CD14-positive monocyte (primary cell): Measurements from ENCODE around the gene TMEM60. TPM values are rescaled to one million over a fixed set of nuclear protein-coding genes. Genes with fewer than 3 reads are reported as not detected.

Experiments
- DNase-seq, 3 donors: peaks; one replicate each; pipeline ENCODE4 v3.0.0-alpha.2; 2011 to 2022
- H2AFZ ChIP-seq: 2 replicates; pipeline ENCODE4 v1.6.0; 2012; ENCODE audit warnings: mild to moderate bottlenecking, low read depth, low read length, inconsistent platforms; ENCODE audit not compliant: insufficient read depth, poor library complexity, severe bottlenecking
- H3K27ac ChIP-seq, 2 donors: 1 replicate in 1 of 2; 2 replicates in 1 of 2; pipeline ENCODE4 v1.5.1; 2012 to 2013; ENCODE audit warnings: low read length in 2 of 2, control low read depth in 1 of 2, inconsistent platforms in 1 of 2, low read depth in 1 of 2, mild to moderate bottlenecking in 1 of 2
- H3K27me3 ChIP-seq, 2 donors: one replicate each; pipeline versions ENCODE4 v1.6.0 to v1.6.1; 2011 to 2013; ENCODE audit warnings: low read length in 2 of 2; ENCODE audit not compliant: control insufficient read depth in 2 of 2, insufficient read depth in 2 of 2
- H3K36me3 ChIP-seq, 2 donors: replicated peaks in 1 of 2; 1 replicate in 1 of 2; 2 replicates in 1 of 2; pipeline versions ENCODE4 v1.5.1 to v1.6.1; 2012 to 2013; ENCODE audit warnings: low read length in 2 of 2, control low read depth in 1 of 2, inconsistent platforms in 1 of 2, mild to moderate bottlenecking in 1 of 2; ENCODE audit not compliant: insufficient read depth in 2 of 2, control insufficient read depth in 1 of 2
- H3K4me1 ChIP-seq, 2 donors: 1 replicate in 1 of 2; 2 replicates in 1 of 2; pipeline versions ENCODE4 v1.5.1 to v1.6.1; 2012 to 2013; ENCODE audit warnings: low read length in 2 of 2, control low read depth in 1 of 2, inconsistent platforms in 1 of 2, mild to moderate bottlenecking in 1 of 2, moderate library complexity in 1 of 2; ENCODE audit not compliant: insufficient read depth in 2 of 2, control insufficient read depth in 1 of 2
- H3K4me2 ChIP-seq: replicated peaks from 2 replicates; pipeline ENCODE3; 2012; ENCODE audit warnings: low read length, moderate library complexity, mild to moderate bottlenecking; ENCODE audit not compliant: poor library complexity, severe bottlenecking; ENCODE audit errors: extremely low read depth
- H3K4me3 ChIP-seq, 3 experiments: fragments of 200-600 bp in 1 of 3; sonication (generic) in 1 of 3; replicated peaks in 1 of 3; 1 replicate in 2 of 3; 2 replicates in 1 of 3; pipeline ENCODE4 v1.5.1; 2011 to 2013; ENCODE audit warnings: low read length in 3 of 3, mild to moderate bottlenecking in 3 of 3, control low read depth in 2 of 3, low read depth in 2 of 3, inconsistent platforms in 1 of 3, moderate library complexity in 1 of 3
- H3K79me2 ChIP-seq: 2 replicates; pipeline ENCODE4 v1.6.0; 2012; ENCODE audit warnings: mild to moderate bottlenecking, control low read depth, inconsistent platforms, low read length, moderate library complexity; ENCODE audit not compliant: insufficient read depth
- H3K9ac ChIP-seq: 2 replicates; pipeline ENCODE4 v1.6.0; 2017; ENCODE audit warnings: low read length, mild to moderate bottlenecking; ENCODE audit not compliant: insufficient read depth, poor library complexity, severe bottlenecking
- H3K9me3 ChIP-seq, 2 donors: replicated peaks in 1 of 2; 1 replicate in 1 of 2; 2 replicates in 1 of 2; pipeline versions ENCODE4 v1.5.1 to v1.6.1; 2012 to 2013; ENCODE audit warnings: low read length in 2 of 2, control low read depth in 1 of 2; ENCODE audit not compliant: control insufficient read depth in 1 of 2, insufficient read depth in 1 of 2
- H4K20me1 ChIP-seq: 2 replicates; pipeline ENCODE4 v1.6.0; 2012; ENCODE audit warnings: mild to moderate bottlenecking, low read length, control low read depth, moderate library complexity; ENCODE audit not compliant: insufficient read depth
- H3K27ac Mint-ChIP-seq, 7 donors: one replicate each; pipeline ENCODE4 v1.8.0; 2020; ENCODE audit warnings: mild to moderate bottlenecking in 7 of 7, mixed read lengths in 7 of 7, moderate library complexity in 6 of 7, inconsistent platforms in 2 of 7
- H3K27me3 Mint-ChIP-seq, 3 donors: one replicate each; pipeline ENCODE4 v1.8.0; 2021 to 2022; ENCODE audit warnings: low read depth in 3 of 3, mild to moderate bottlenecking in 3 of 3, mixed read lengths in 3 of 3, moderate library complexity in 3 of 3, inconsistent platforms in 1 of 3
- H3K36me3 Mint-ChIP-seq, 2 donors: one replicate each; pipeline ENCODE4 v1.8.0; 2020; ENCODE audit warnings: mixed read lengths in 2 of 2, inconsistent platforms in 1 of 2, mild to moderate bottlenecking in 1 of 2
- H3K4me1 Mint-ChIP-seq: one replicate; pipeline ENCODE4 v1.8.0; 2020; ENCODE audit warnings: mild to moderate bottlenecking, mixed read lengths
- H3K4me3 Mint-ChIP-seq, 2 donors: one replicate each; pipeline ENCODE4 v1.8.0; 2020; ENCODE audit warnings: mild to moderate bottlenecking in 2 of 2, mixed read lengths in 2 of 2, moderate library complexity in 1 of 2
- H3K9me3 Mint-ChIP-seq, 7 donors: one replicate each; pipeline ENCODE4 v1.8.0; 2020 to 2022; ENCODE audit warnings: mixed read lengths in 7 of 7, mild to moderate bottlenecking in 6 of 7, moderate library complexity in 6 of 7, inconsistent platforms in 2 of 7
- WGBS: methylation state at CpG from one replicate; pipeline ENCODE4 v1.1.5; 2013; ENCODE audit warnings: missing lambda C conversion rate; ENCODE audit not compliant: insufficient coverage; 5-methylcytosine and 5-hydroxymethylcytosine counted together
- intact Hi-C, 2 donors: fragments of 100-400 bp; cut with micrococcal nuclease; formaldehyde crosslinking; loops; one replicate each; pipeline versions ENCODE4 v1.15.0 to v1.15.1; 2023
- polyA plus RNA-seq, 3 donors: library from polyadenylated mRNA; depleted of rRNA in 1 of 3; unstranded in 2 of 3; stranded (reverse) in 1 of 3; fragments of 300-500 nt in 2 of 3; fragments of >200 nt in 1 of 3; fragmentation: Illumina TruSeq in 2 of 3; gene quantifications; 1 replicate in 2 of 3; 2 replicates in 1 of 3; pipeline ENCODE4 v1.2.3, GENCODE V29; 2012 to 2021
- TF ChIP-seq, protein P1 (sequence below): fragments of 200-600 bp; IDR thresholded peaks from one replicate; pipeline ENCODE4 v1.8.0; 2022; ENCODE audit warnings: antibody characterized with exemption, mild to moderate bottlenecking

TMEM60 gene
- polyA plus RNA-seq, 3 donors: 5.5 to 27.6 (median 25.6) TPM

DNA sequence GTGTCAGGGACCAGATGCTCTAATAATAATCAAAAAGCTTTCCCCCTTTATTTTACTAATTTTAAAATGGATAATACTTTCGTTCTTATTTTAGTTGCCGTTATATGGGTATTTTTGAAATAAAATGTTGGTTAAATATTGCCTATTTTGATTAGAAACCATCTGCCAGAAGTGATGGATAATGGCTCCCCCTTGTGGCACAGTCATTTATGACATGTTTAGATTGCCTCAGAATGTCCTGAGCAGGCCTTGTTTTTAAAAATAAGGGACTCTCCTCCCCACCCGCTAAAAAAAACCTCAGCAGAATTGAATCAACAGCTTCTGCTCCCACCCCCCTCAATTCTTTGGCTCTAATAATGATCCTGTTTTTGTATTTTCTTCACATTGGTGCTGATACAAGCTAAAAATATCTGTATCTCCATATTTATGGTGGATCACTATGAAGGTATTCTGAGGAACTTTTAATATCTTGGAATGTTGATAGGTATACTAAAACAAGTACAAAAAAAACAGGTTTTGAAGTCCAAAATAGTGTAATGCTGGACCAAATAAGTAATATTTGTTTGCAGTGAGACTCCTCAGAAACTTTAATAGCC, 38.8 kb downstream of the TMEM60 start:
- TF ChIP-seq, protein P1, sequence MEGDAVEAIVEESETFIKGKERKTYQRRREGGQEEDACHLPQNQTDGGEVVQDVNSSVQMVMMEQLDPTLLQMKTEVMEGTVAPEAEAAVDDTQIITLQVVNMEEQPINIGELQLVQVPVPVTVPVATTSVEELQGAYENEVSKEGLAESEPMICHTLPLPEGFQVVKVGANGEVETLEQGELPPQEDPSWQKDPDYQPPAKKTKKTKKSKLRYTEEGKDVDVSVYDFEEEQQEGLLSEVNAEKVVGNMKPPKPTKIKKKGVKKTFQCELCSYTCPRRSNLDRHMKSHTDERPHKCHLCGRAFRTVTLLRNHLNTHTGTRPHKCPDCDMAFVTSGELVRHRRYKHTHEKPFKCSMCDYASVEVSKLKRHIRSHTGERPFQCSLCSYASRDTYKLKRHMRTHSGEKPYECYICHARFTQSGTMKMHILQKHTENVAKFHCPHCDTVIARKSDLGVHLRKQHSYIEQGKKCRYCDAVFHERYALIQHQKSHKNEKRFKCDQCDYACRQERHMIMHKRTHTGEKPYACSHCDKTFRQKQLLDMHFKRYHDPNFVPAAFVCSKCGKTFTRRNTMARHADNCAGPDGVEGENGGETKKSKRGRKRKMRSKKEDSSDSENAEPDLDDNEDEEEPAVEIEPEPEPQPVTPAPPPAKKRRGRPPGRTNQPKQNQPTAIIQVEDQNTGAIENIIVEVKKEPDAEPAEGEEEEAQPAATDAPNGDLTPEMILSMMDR: peak; percentile 84
- H3K9me3 ChIP-seq: no peaks in the 10 kb centered on the region
- no CpG with 5 or more reads among the region's 3 CpGs for WGBS
- no peaks in the 10 kb centered on the region for H3K27me3 ChIP-seq
- intact Hi-C loops: loop anchor here (5.0 kb wide), 2 partner anchors 102 to 107 kb away; no protein-coding TSS in a partner anchor
- H3K27ac ChIP-seq: peak overlapping the region in 1 of 2 donors; percentile 48
- no peak overlapping the region for H3K4me2 ChIP-seq
- Mint-ChIP-seq H3K36me3 (peaks cover 7 to 9% of the 10 kb centered on the region in 2 donors), H3K27ac (peak overlapping the region in 1 of 7 donors; percentile 37), H3K9me3 (peaks cover 0 to 2% (median 0%) of the 10 kb centered on the region in 7 donors), H3K4me3 (no peak overlapping the region), H3K27me3 (no peaks in the 10 kb centered on the region), H3K4me1 (peaks cover 12% of the 10 kb centered on the region)
- no peak overlapping the region for H3K4me3 ChIP-seq
- peaks cover 73% of the 10 kb centered on the region for H4K20me1 ChIP-seq
- no peaks in the 10 kb centered on the region for H3K4me1 ChIP-seq
- peaks cover 3 to 39% of the 10 kb centered on the region in 2 donors for H3K36me3 ChIP-seq
- peak; percentile 60 to 74 (median 67) for DNase-seq
- H3K9ac ChIP-seq: no peak overlapping the region
- H3K79me2 ChIP-seq: peaks cover 100% of the 10 kb centered on the region
- no peak overlapping the region for H2AFZ ChIP-seq

DNA sequence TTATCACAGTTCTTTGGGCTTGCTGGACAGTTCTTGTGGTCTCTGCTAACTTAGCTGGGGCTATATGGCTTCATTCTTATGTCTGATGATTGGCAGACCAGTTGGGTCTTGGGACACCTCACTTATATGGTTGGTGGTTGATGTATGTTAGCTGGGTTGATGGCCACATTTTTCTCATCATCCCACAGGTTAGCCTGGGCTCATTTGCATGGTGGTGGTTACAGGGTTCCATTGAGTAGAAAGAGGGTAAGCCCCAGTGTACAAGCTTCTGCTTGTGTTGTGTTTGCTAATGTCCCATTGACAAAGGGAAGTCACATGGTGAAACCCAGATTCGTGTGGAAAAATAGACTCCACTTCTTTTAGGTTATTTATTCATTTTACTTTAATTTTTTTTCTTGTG, 40.6 kb downstream of the TMEM60 start:
- Mint-ChIP-seq H3K4me1 (peaks cover 18% of the 10 kb centered on the region), H3K27me3 (peaks cover 0 to under 1% (median 0%) of the 10 kb centered on the region in 3 donors), H3K36me3 (peaks cover 5 to 12% of the 10 kb centered on the region in 2 donors), H3K27ac (peak overlapping the region in 2 of 7 donors; percentile 44 to 72), H3K9me3 (peaks cover 0 to 2% (median 0%) of the 10 kb centered on the region in 7 donors), H3K4me3 (no peak overlapping the region)
- H3K27me3 ChIP-seq: no peaks in the 10 kb centered on the region
- peaks cover 2 to 3% of the 10 kb centered on the region in 2 donors for H3K4me1 ChIP-seq
- peak overlapping the region in 1 of 2 donors; percentile 56 for H3K27ac ChIP-seq
- peaks cover 67% of the 10 kb centered on the region for H4K20me1 ChIP-seq
- H3K9me3 ChIP-seq: no peaks in the 10 kb centered on the region
- TF ChIP-seq, protein P1: no peak
- H2AFZ ChIP-seq: no peak overlapping the region
- no peak for DNase-seq
- peaks cover 100% of the 10 kb centered on the region for H3K79me2 ChIP-seq
- H3K4me2 ChIP-seq: no peak overlapping the region
- no CpG with 5 or more reads among the region's 1 CpG for WGBS
- H3K4me3 ChIP-seq: no peak overlapping the region
- no peak overlapping the region for H3K9ac ChIP-seq
- peaks cover 4 to 34% of the 10 kb centered on the region in 2 donors for H3K36me3 ChIP-seq
- intact Hi-C loops: loop anchor here (5.0 kb wide), 2 partner anchors 100 to 105 kb away; no protein-coding TSS in a partner anchor
